ENCODE results near the gene UQCRH.

Gene UQCRH

GRCh38 chr1:46280092-46280491 lies 23.4 kb upstream of the UQCRH start:
- H3K9me3 ChIP-seq (ENCODE audit: control insufficient read depth, insufficient read depth, low read length), result no peaks in the 10 kb centered on the region
- H3K36me3 ChIP-seq (ENCODE audit: control insufficient read depth, insufficient read depth, low read length), result peaks cover 31% of the 10 kb centered on the region
- H3K4me3 ChIP-seq (ENCODE audit: low read length), result no peak overlapping the region
- no peaks in the 10 kb centered on the region for H3K4me1 ChIP-seq (ENCODE audit: control insufficient read depth, insufficient read depth, low read length)
- no peak overlapping the region for H3K27ac ChIP-seq (ENCODE audit: low read length)
- DNase-seq (ENCODE audit: low read depth, low spot score), result no peak
- WGBS (ENCODE audit: insufficient coverage, insufficient read length), result no CpG with 5 or more reads among the region's 3 CpGs
- H3K27me3 ChIP-seq (ENCODE audit: control insufficient read depth, insufficient read depth, low read length), result no peaks in the 10 kb centered on the region

DNA sequence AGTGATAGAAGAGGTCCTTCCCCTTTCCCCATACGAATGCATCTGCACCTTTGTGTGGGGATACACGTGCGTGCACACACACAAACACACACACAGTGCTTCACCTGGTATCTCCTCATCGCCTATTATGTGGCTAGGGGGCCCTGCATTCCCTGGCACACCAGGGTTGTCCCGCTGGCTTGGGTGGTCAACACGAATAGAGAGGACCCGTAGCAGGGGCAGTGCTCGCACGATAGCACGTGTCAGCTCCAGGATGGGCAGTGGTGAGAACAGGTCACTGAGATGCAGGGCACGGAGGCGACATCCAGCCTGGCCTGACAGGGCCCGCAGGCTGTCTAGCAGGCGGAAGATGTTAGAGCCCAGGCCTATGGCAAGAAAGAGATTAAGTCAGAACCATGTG lies 22.5 kb upstream of the UQCRH start:
- no CpG with 5 or more reads among the region's 14 CpGs for WGBS (ENCODE audit: insufficient coverage, insufficient read length)

DNA sequence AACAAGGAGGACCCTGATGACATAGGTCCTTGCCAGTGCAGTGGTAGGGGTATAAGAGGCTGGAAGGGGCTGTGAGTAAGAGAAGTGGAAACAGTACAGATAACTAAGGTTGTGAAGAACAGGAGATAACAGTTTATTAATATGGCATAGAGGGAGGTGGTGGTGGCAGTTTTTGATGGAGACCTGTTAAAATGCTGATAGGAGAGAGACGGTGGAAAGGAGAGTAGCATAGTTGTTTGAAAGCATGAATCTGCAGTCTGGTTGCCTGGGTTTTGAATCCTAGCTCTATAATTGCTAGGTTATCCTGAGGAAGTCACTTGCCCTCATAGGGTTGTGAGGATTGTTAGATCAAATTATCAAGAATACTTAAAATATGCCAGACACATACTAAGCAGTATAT lies 19.4 kb upstream of the UQCRH start:
- H3K27me3 ChIP-seq (ENCODE audit: control insufficient read depth, insufficient read depth, low read length), result no peaks in the 10 kb centered on the region
- no peak overlapping the region for H3K4me3 ChIP-seq (ENCODE audit: low read length)
- WGBS (ENCODE audit: insufficient coverage, insufficient read length), result no CpG with 5 or more reads among the region's 1 CpG
- peaks cover 17% of the 10 kb centered on the region for H3K36me3 ChIP-seq (ENCODE audit: control insufficient read depth, insufficient read depth, low read length)
- H3K9me3 ChIP-seq (ENCODE audit: control insufficient read depth, insufficient read depth, low read length), result no peaks in the 10 kb centered on the region
- no peaks in the 10 kb centered on the region for H3K4me1 ChIP-seq (ENCODE audit: control insufficient read depth, insufficient read depth, low read length)
- no peak overlapping the region for H3K27ac ChIP-seq (ENCODE audit: low read length)
- no peak for DNase-seq (ENCODE audit: low read depth, low spot score)

More for the DNA sequence above, 22.5 kb upstream of the UQCRH start:
- H3K9me3 ChIP-seq (ENCODE audit: control insufficient read depth, insufficient read depth, low read length), result no peaks in the 10 kb centered on the region
- H3K27ac ChIP-seq (ENCODE audit: low read length), result no peak overlapping the region
- no peaks in the 10 kb centered on the region for H3K4me1 ChIP-seq (ENCODE audit: control insufficient read depth, insufficient read depth, low read length)
- peaks cover 29% of the 10 kb centered on the region for H3K36me3 ChIP-seq (ENCODE audit: control insufficient read depth, insufficient read depth, low read length)
- no peak overlapping the region for H3K4me3 ChIP-seq (ENCODE audit: low read length)
- DNase-seq (ENCODE audit: low read depth, low spot score), result no peak
- no peaks in the 10 kb centered on the region for H3K27me3 ChIP-seq (ENCODE audit: control insufficient read depth, insufficient read depth, low read length)

- no peak overlapping the region for H3K4me3 ChIP-seq (ENCODE audit: low read length)
- no peak for DNase-seq (ENCODE audit: low read depth, low spot score)
- peaks cover 13% of the 10 kb centered on the region; the same call in 1 of the 2 replicates for H3K36me3 ChIP-seq (ENCODE audit: control insufficient read depth, insufficient read depth, low read length)
- H3K4me1 ChIP-seq (ENCODE audit: control insufficient read depth, insufficient read depth, low read length), result no peaks in the 10 kb centered on the region
- H3K9me3 ChIP-seq (ENCODE audit: control insufficient read depth, insufficient read depth, low read length), result no peaks in the 10 kb centered on the region
- no peak overlapping the region for H3K27ac ChIP-seq (ENCODE audit: low read length)
- H3K27me3 ChIP-seq (ENCODE audit: control insufficient read depth, insufficient read depth, low read length), result no peaks in the 10 kb centered on the region
- WGBS (ENCODE audit: insufficient coverage, insufficient read length), result no CpG with 5 or more reads among the region's 3 CpGs
Measured at GRCh38 chr1:46284597-46285564, 18.6 kb upstream of the UQCRH start.

GRCh38 chr1:46285730-46286477 lies 17.6 kb upstream of the UQCRH start:
- no peaks in the 10 kb centered on the region for H3K4me1 ChIP-seq (ENCODE audit: control insufficient read depth, insufficient read depth, low read length)
- H3K4me3 ChIP-seq (ENCODE audit: low read length), result no peak overlapping the region
- no peaks in the 10 kb centered on the region for H3K27me3 ChIP-seq (ENCODE audit: control insufficient read depth, insufficient read depth, low read length)
- H3K36me3 ChIP-seq (ENCODE audit: control insufficient read depth, insufficient read depth, low read length), result peaks cover 12% of the 10 kb centered on the region; the same call in 1 of the 2 replicates
- no CpG with 5 or more reads among the region's 27 CpGs for WGBS (ENCODE audit: insufficient coverage, insufficient read length)
- H3K27ac ChIP-seq (ENCODE audit: low read length), result no peak overlapping the region
- H3K9me3 ChIP-seq (ENCODE audit: control insufficient read depth, insufficient read depth, low read length), result no peaks in the 10 kb centered on the region
- no peak for DNase-seq (ENCODE audit: low read depth, low spot score)

- H3K4me3 ChIP-seq (ENCODE audit: low read length), result no peak overlapping the region
- H3K27ac ChIP-seq (ENCODE audit: low read length), result no peak overlapping the region
- H3K36me3 ChIP-seq (ENCODE audit: control insufficient read depth, insufficient read depth, low read length), result peaks cover 9% of the 10 kb centered on the region; the same call in 1 of the 2 replicates
- no peaks in the 10 kb centered on the region for H3K9me3 ChIP-seq (ENCODE audit: control insufficient read depth, insufficient read depth, low read length)
- DNase-seq (ENCODE audit: low read depth, low spot score), result no peak
- H3K4me1 ChIP-seq (ENCODE audit: control insufficient read depth, insufficient read depth, low read length), result no peaks in the 10 kb centered on the region
- H3K27me3 ChIP-seq (ENCODE audit: control insufficient read depth, insufficient read depth, low read length), result no peaks in the 10 kb centered on the region
- no CpG with 5 or more reads among the region's 1 CpG for WGBS (ENCODE audit: insufficient coverage, insufficient read length)
Measured at GRCh38 chr1:46288485-46289133, 14.9 kb upstream of the UQCRH start.

DNA sequence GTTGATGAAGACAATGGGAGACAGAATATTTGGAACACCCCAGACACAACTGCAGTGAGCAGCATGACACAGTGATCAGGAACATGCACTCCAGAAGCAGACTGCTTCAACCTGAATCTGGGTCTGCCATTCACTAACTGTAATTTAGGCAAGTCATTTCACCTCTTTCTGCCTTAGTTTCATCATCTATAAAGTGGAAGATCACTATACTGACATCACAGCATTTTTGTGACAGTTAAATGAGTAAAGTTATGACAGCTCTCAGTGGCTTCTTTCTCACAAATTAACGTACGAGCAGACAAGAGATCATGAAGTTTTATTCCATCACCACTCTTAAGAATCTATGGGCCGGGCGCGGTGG lies 14.4 kb upstream of the UQCRH start:
- WGBS (ENCODE audit: insufficient coverage, insufficient read length), result no CpG with 5 or more reads among the region's 5 CpGs
- Histone ChIP-seq H3K9me3 (ENCODE audit: control insufficient read depth, insufficient read depth, low read length) (no peaks in the 10 kb centered on the region), H3K27ac (ENCODE audit: low read length) (no peak overlapping the region), H3K36me3 (ENCODE audit: control insufficient read depth, insufficient read depth, low read length) (peaks cover 9% of the 10 kb centered on the region; the same call in 1 of the 2 replicates), H3K27me3 (ENCODE audit: control insufficient read depth, insufficient read depth, low read length) (no peaks in the 10 kb centered on the region), H3K4me1 (ENCODE audit: control insufficient read depth, insufficient read depth, low read length) (no peaks in the 10 kb centered on the region), H3K4me3 (ENCODE audit: low read length) (no peak overlapping the region)
- DNase-seq (ENCODE audit: low read depth, low spot score), result no peak

DNA sequence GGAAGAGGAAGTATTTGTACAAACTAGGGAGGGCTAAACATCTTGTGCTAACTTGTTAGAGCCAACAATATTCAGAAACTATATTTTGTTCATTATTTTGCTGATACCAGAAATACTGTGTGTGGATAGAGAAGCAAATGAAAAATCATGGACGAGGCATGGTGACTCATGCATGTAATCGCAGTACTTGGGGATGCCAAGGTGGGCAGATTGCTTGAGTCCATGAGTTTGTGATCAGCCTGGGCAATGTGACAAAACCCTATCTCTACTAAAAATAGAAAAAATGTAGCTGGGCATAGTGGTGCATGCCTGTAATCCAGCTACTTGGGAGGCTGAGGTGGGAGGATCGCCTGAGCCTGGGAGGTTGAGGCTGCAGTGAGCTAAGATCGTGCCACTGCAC lies 13.5 kb upstream of the UQCRH start:
- no peak overlapping the region for H3K27ac ChIP-seq (ENCODE audit: low read length)
- H3K4me1 ChIP-seq (ENCODE audit: control insufficient read depth, insufficient read depth, low read length), result no peaks in the 10 kb centered on the region
- peaks cover 7% of the 10 kb centered on the region; the same call in 1 of the 2 replicates for H3K36me3 ChIP-seq (ENCODE audit: control insufficient read depth, insufficient read depth, low read length)
- H3K27me3 ChIP-seq (ENCODE audit: control insufficient read depth, insufficient read depth, low read length), result no peaks in the 10 kb centered on the region
- no peaks in the 10 kb centered on the region for H3K9me3 ChIP-seq (ENCODE audit: control insufficient read depth, insufficient read depth, low read length)
- no peak overlapping the region for H3K4me3 ChIP-seq (ENCODE audit: low read length)
- WGBS (ENCODE audit: insufficient coverage, insufficient read length), result no CpG with 5 or more reads among the region's 4 CpGs
- no peak for DNase-seq (ENCODE audit: low read depth, low spot score)

DNA sequence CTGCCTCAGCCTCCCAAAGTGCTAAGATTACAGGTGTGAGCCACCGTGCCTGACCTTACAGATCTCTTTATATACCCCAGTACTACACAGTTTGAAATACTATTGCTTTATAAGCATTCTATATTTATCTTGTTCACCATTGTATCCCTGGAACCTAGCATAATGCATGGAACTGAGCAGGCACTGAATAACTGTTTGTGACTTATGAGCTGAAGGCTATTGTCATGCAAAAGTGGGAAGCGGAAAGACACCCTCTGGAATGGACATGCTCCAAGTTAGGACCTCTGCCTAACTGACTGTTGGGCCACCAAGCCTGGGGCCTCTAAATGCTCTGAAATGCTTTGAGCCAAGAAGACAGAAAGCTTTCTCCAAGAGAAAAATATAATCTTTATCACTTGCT lies 8.2 kb upstream of the UQCRH start:
- DNase-seq (ENCODE audit: low read depth, low spot score), result no peak
- H3K4me1 ChIP-seq (ENCODE audit: control insufficient read depth, insufficient read depth, low read length), result peaks cover 3% of the 10 kb centered on the region; the same call in 1 of the 2 replicates
- no CpG with 5 or more reads among the region's 2 CpGs for WGBS (ENCODE audit: insufficient coverage, insufficient read length)
- no peak overlapping the region for H3K27ac ChIP-seq (ENCODE audit: low read length)
- H3K4me3 ChIP-seq (ENCODE audit: low read length), result no peak overlapping the region
- peaks cover 7% of the 10 kb centered on the region; the same call in 1 of the 2 replicates for H3K36me3 ChIP-seq (ENCODE audit: control insufficient read depth, insufficient read depth, low read length)
- no peaks in the 10 kb centered on the region for H3K9me3 ChIP-seq (ENCODE audit: control insufficient read depth, insufficient read depth, low read length)
- H3K27me3 ChIP-seq (ENCODE audit: control insufficient read depth, insufficient read depth, low read length), result no peaks in the 10 kb centered on the region

- H3K4me1 ChIP-seq (ENCODE audit: control insufficient read depth, insufficient read depth, low read length), result peaks cover 3% of the 10 kb centered on the region; the same call in 1 of the 2 replicates
- DNase-seq (ENCODE audit: low read depth, low spot score), result no peak
- H3K4me3 ChIP-seq (ENCODE audit: low read length), result no peak overlapping the region
- no peaks in the 10 kb centered on the region for H3K9me3 ChIP-seq (ENCODE audit: control insufficient read depth, insufficient read depth, low read length)
- H3K27ac ChIP-seq (ENCODE audit: low read length), result no peak overlapping the region
- H3K27me3 ChIP-seq (ENCODE audit: control insufficient read depth, insufficient read depth, low read length), result no peaks in the 10 kb centered on the region
- peaks cover 7% of the 10 kb centered on the region; the same call in 1 of the 2 replicates for H3K36me3 ChIP-seq (ENCODE audit: control insufficient read depth, insufficient read depth, low read length)
Measured at GRCh38 chr1:46298387-46298786, 5.1 kb upstream of the UQCRH start.

All from iPS DF 6.9 (cell line).